ENCODE results near the gene RNASET2. TPM values are rescaled to one million over a fixed set of nuclear protein-coding genes. Genes with fewer than 3 reads are reported as not detected.

The RNASET2 gene
- total and polyA plus RNA-seq, 2 experiments from 2014 or later = 144 to 266 TPM

- H3K4me3 ChIP-seq = no peak overlapping the region
- no peak overlapping the region for H3K4me2 ChIP-seq
- WGBS (ENCODE audit: low lambda C conversion rate, missing lambda C conversion rate) = 95% methylated on average over 8 of the region's 9 CpGs
- H3K27me3 ChIP-seq = no peaks in the 10 kb centered on the region
- H4K20me1 ChIP-seq (ENCODE audit: insufficient read depth, poor library complexity, severe bottlenecking) = no peaks in the 10 kb centered on the region
- H3K36me3 ChIP-seq (replicated peaks; ENCODE audit: insufficient read depth, low read depth) = no peaks in the 10 kb centered on the region
- no peaks in the 10 kb centered on the region for H3K9me2 ChIP-seq (replicated peaks; ENCODE audit: insufficient read depth)
- no peak overlapping the region for H3K27ac ChIP-seq
- TF ChIP-seq EZH2 (IDR thresholded peaks at IDR 0.05; ENCODE audit: borderline replicate concordance) (no peak), EZH2phosphoT487 (IDR thresholded peaks at IDR 0.05; ENCODE audit: low read depth, severe bottlenecking, unreplicated experiment) (no peak), CTCF (IDR thresholded peaks at IDR 0.05; ENCODE audit: poor library complexity) (no peak)
- no peaks in the 10 kb centered on the region for H3K9me3 ChIP-seq (ENCODE audit: low read depth)
- DNase-seq (ENCODE audit: low spot score) = no peak
- no peaks in the 10 kb centered on the region for H3K4me1 ChIP-seq (ENCODE audit: insufficient read depth)
- peaks cover 7% of the 10 kb centered on the region for H3K79me2 ChIP-seq
- H2AFZ ChIP-seq = no peak overlapping the region
Observed at GRCh38 chr6:166959911-166960608, 3.7 kb upstream of the RNASET2 start.

GRCh38 chr6:166958926-166959861 is 2.8 kb upstream of the RNASET2 start:
- TF ChIP-seq EZH2 (IDR thresholded peaks at IDR 0.05; ENCODE audit: borderline replicate concordance) (no peak), CTCF (IDR thresholded peaks at IDR 0.05; ENCODE audit: poor library complexity) (no peak), EZH2phosphoT487 (IDR thresholded peaks at IDR 0.05; ENCODE audit: low read depth, severe bottlenecking, unreplicated experiment) (no peak)
- no peaks in the 10 kb centered on the region for H3K36me3 ChIP-seq (replicated peaks; ENCODE audit: insufficient read depth, low read depth)
- H3K4me3 ChIP-seq = no peak overlapping the region
- no peaks in the 10 kb centered on the region for H3K4me1 ChIP-seq (ENCODE audit: insufficient read depth)
- no peaks in the 10 kb centered on the region for H3K27me3 ChIP-seq
- no peak overlapping the region for H3K4me2 ChIP-seq
- H3K9me2 ChIP-seq (replicated peaks; ENCODE audit: insufficient read depth) = no peaks in the 10 kb centered on the region
- no peaks in the 10 kb centered on the region for H4K20me1 ChIP-seq (ENCODE audit: insufficient read depth, poor library complexity, severe bottlenecking)
- H3K9me3 ChIP-seq (ENCODE audit: low read depth) = no peaks in the 10 kb centered on the region
- H2AFZ ChIP-seq = no peak overlapping the region
- 80% methylated on average over 13 of the region's 13 CpGs for WGBS (ENCODE audit: low lambda C conversion rate, missing lambda C conversion rate)
- no peak overlapping the region for H3K27ac ChIP-seq
- peaks cover 14% of the 10 kb centered on the region for H3K79me2 ChIP-seq
- DNase-seq (ENCODE audit: low spot score) = no peak

GRCh38 chr6:166957805-166958076 is 1.4 kb upstream of the RNASET2 start:
- TF ChIP-seq CTCF (IDR thresholded peaks at IDR 0.05; ENCODE audit: poor library complexity) = no peak
- TF ChIP-seq EZH2 (IDR thresholded peaks at IDR 0.05; ENCODE audit: borderline replicate concordance) = no peak
- no peak for TF ChIP-seq EZH2phosphoT487 (IDR thresholded peaks at IDR 0.05; ENCODE audit: low read depth, severe bottlenecking, unreplicated experiment)
- H4K20me1 ChIP-seq (ENCODE audit: insufficient read depth, poor library complexity, severe bottlenecking) = no peaks in the 10 kb centered on the region
- no peaks in the 10 kb centered on the region for H3K27me3 ChIP-seq
- H2AFZ ChIP-seq = peak overlapping the region; percentile 90
- no peak for DNase-seq (ENCODE audit: low spot score)
- peaks cover 20% of the 10 kb centered on the region for H3K79me2 ChIP-seq
- no peak overlapping the region for H3K27ac ChIP-seq
- H3K9me2 ChIP-seq (replicated peaks; ENCODE audit: insufficient read depth) = no peaks in the 10 kb centered on the region
- peak overlapping the region; percentile 98 for H3K4me2 ChIP-seq
- H3K4me3 ChIP-seq = no peak overlapping the region
- no peaks in the 10 kb centered on the region for H3K9me3 ChIP-seq (ENCODE audit: low read depth)
- H3K36me3 ChIP-seq (replicated peaks; ENCODE audit: insufficient read depth, low read depth) = no peaks in the 10 kb centered on the region
- no peaks in the 10 kb centered on the region for H3K4me1 ChIP-seq (ENCODE audit: insufficient read depth)
- WGBS (ENCODE audit: low lambda C conversion rate, missing lambda C conversion rate) = 90% methylated on average over 5 of the region's 5 CpGs

Measured in hepatocyte (in vitro differentiated cells).